H9 (cell line): Measurements from ENCODE around the gene TCEA2. TPM values are rescaled to one million over a fixed set of nuclear protein-coding genes. Genes with fewer than 3 reads are reported as not detected.

ENCODE experiments used
- DNase-seq: peaks from one replicate; pipeline ENCODE4 v3.0.0-alpha.2; 2017
- H2AFZ ChIP-seq: one replicate; pipeline ENCODE4 v1.6.1; 2013; ENCODE audit warnings: mild to moderate bottlenecking, low read length, control low read depth, moderate library complexity
- H2AK5ac ChIP-seq: 2 replicates; pipeline ENCODE4 v1.6.1; 2013; ENCODE audit warnings: low read length, control low read depth, mixed read lengths; ENCODE audit not compliant: insufficient read length
- H2BK120ac ChIP-seq: one replicate; pipeline ENCODE4 v1.6.1; 2013; ENCODE audit warnings: low read depth, mild to moderate bottlenecking, low read length, control low read depth, inconsistent platforms; ENCODE audit not compliant: poor library complexity, severe bottlenecking
- H2BK12ac ChIP-seq: 2 replicates; pipeline ENCODE4 v1.6.1; 2013; ENCODE audit warnings: low read length, control low read depth, mixed read lengths, low read depth; ENCODE audit not compliant: insufficient read length
- H2BK15ac ChIP-seq: 2 replicates; pipeline ENCODE4 v1.6.1; 2013; ENCODE audit warnings: low read depth, low read length, control low read depth
- H2BK20ac ChIP-seq: one replicate; pipeline ENCODE4 v1.6.1; 2013; ENCODE audit warnings: low read depth, mild to moderate bottlenecking, low read length, control low read depth, inconsistent platforms; ENCODE audit not compliant: poor library complexity, severe bottlenecking
- H2BK5ac ChIP-seq: 2 replicates; pipeline ENCODE4 v1.6.1; 2013; ENCODE audit warnings: low read length, control low read depth, mixed read lengths; ENCODE audit not compliant: insufficient read length
- H3K14ac ChIP-seq: 2 replicates; pipeline ENCODE4 v1.6.1; 2013; ENCODE audit warnings: low read length, control low read depth; ENCODE audit not compliant: insufficient read depth
- H3K18ac ChIP-seq: 2 replicates; pipeline ENCODE4 v1.6.1; 2013; ENCODE audit warnings: low read depth, mild to moderate bottlenecking, mixed read lengths, low read length, control low read depth; ENCODE audit not compliant: insufficient read length
- H3K23ac ChIP-seq: 2 replicates; pipeline ENCODE4 v1.6.1; 2013; ENCODE audit warnings: low read length, control low read depth, mixed read lengths, low read depth; ENCODE audit not compliant: insufficient read length
- H3K23me2 ChIP-seq: 2 replicates; pipeline ENCODE4 v1.6.1; 2013; ENCODE audit warnings: low read depth, mild to moderate bottlenecking, mixed read lengths, low read length, control low read depth; ENCODE audit not compliant: insufficient read length, poor library complexity, severe bottlenecking
- H3K27ac ChIP-seq: 2 replicates; pipeline ENCODE4 v1.5.1; 2013; ENCODE audit warnings: low read length, control low read depth, mixed read lengths, low read depth; ENCODE audit not compliant: insufficient read length
- H3K27me3 ChIP-seq: 2 replicates; pipeline ENCODE4 v1.6.1; 2013; ENCODE audit warnings: low read length, control low read depth, inconsistent platforms; ENCODE audit not compliant: insufficient read depth
- H3K4ac ChIP-seq: 2 replicates; pipeline ENCODE4 v1.6.1; 2013; ENCODE audit warnings: low read depth, mild to moderate bottlenecking, control low read depth, inconsistent platforms, low read length, moderate library complexity
- H3K4me1 ChIP-seq: 2 replicates; pipeline ENCODE4 v1.6.1; 2013; ENCODE audit warnings: low read length, control low read depth, inconsistent platforms; ENCODE audit not compliant: insufficient read depth
- H3K4me2 ChIP-seq: 2 replicates; pipeline ENCODE4 v1.6.1; 2013; ENCODE audit warnings: low read length, control low read depth, mixed read lengths; ENCODE audit not compliant: insufficient read length, insufficient read depth
- H3K56ac ChIP-seq: 2 replicates; pipeline ENCODE4 v1.6.1; 2013; ENCODE audit warnings: low read depth, mild to moderate bottlenecking, mixed read lengths, low read length, control low read depth; ENCODE audit not compliant: insufficient read length
- H3K79me1 ChIP-seq: 2 replicates; pipeline ENCODE4 v1.6.1; 2013; ENCODE audit warnings: low read depth, mild to moderate bottlenecking, moderate library complexity, low read length, control low read depth, inconsistent platforms; ENCODE audit not compliant: insufficient read depth, poor library complexity, severe bottlenecking
- H3K79me2 ChIP-seq: 2 replicates; pipeline ENCODE4 v1.6.1; 2013; ENCODE audit warnings: low read length, control low read depth, inconsistent platforms; ENCODE audit not compliant: insufficient read depth
- H3K9ac ChIP-seq: 2 replicates; pipeline ENCODE4 v1.6.1; 2013; ENCODE audit warnings: low read length, control low read depth, mixed read lengths; ENCODE audit not compliant: insufficient read length; ENCODE audit errors: extremely low read depth
- H3K9me3 ChIP-seq: one replicate; pipeline ENCODE4 v1.6.1; 2013; ENCODE audit warnings: low read depth, low read length, inconsistent platforms; ENCODE audit not compliant: control insufficient read depth
- H3T11ph ChIP-seq: one replicate; pipeline ENCODE4 v1.6.1; 2013; ENCODE audit warnings: mild to moderate bottlenecking, low read length, control low read depth, inconsistent platforms
- H4K20me1 ChIP-seq: one replicate; pipeline ENCODE4 v1.6.1; 2013; ENCODE audit not compliant: control insufficient read depth, insufficient read length, insufficient read depth
- H4K5ac ChIP-seq: 2 replicates; pipeline ENCODE4 v1.6.1; 2013; ENCODE audit warnings: low read depth, mild to moderate bottlenecking, mixed read lengths, low read length, control low read depth; ENCODE audit not compliant: insufficient read length
- H4K8ac ChIP-seq: replicated peaks from 2 replicates; pipeline ENCODE4 v1.6.1; 2013; ENCODE audit warnings: low read length, control low read depth, mixed read lengths, low read depth; ENCODE audit not compliant: insufficient read length
- H4K91ac ChIP-seq: 2 replicates; pipeline ENCODE4 v1.6.1; 2013; ENCODE audit warnings: low read depth, mild to moderate bottlenecking, moderate library complexity, mixed read lengths, low read length, control low read depth; ENCODE audit not compliant: insufficient read length
- H3K27ac Mint-ChIP-seq, 3 experiments: 2 replicates in 2 of 3; 3 replicates in 1 of 3; pipeline ENCODE4 v1.8.0; 2020 to 2021; ENCODE audit warnings: mixed read lengths in 3 of 3, mild to moderate bottlenecking in 1 of 3, moderate library complexity in 1 of 3
- H3K27me3 Mint-ChIP-seq: 2 replicates; pipeline ENCODE4 v1.8.0; 2021; ENCODE audit warnings: low read depth, mild to moderate bottlenecking, moderate library complexity, mixed read lengths
- H3K36me3 Mint-ChIP-seq, 3 experiments: 2 replicates in 2 of 3; 3 replicates in 1 of 3; pipeline ENCODE4 v1.8.0; 2020 to 2021; ENCODE audit warnings: low read depth in 3 of 3, mixed read lengths in 3 of 3; ENCODE audit not compliant: insufficient read depth in 1 of 3
- H3K4me1 Mint-ChIP-seq, 2 experiments: 2 replicates each; pipeline ENCODE4 v1.8.0; 2020; ENCODE audit warnings: mixed read lengths in 2 of 2
- H3K4me3 Mint-ChIP-seq, 2 experiments: 2 replicates in 1 of 2; 3 replicates in 1 of 2; pipeline ENCODE4 v1.8.0; 2020 to 2021; ENCODE audit warnings: mild to moderate bottlenecking in 2 of 2, mixed read lengths in 2 of 2, moderate library complexity in 1 of 2
- H3K9me3 Mint-ChIP-seq, 2 experiments: 2 replicates in 1 of 2; 3 replicates in 1 of 2; pipeline ENCODE4 v1.8.0; 2020; ENCODE audit warnings: mild to moderate bottlenecking in 2 of 2, mixed read lengths in 2 of 2, moderate library complexity in 1 of 2
- CTCF ChIP-seq: fragments of 200-600 bp; sonication (generic); conservative IDR thresholded peaks from 3 replicates; pipeline ENCODE4 v1.8.0; 2021; ENCODE audit warnings: antibody characterized with exemption, mild to moderate bottlenecking
- WGBS: extraction: QIAGEN DNeasy Blood & Tissue Kit; methylation state at CpG from one replicate; pipeline ENCODE4 v1.1.7; 2013; ENCODE audit warnings: missing lambda C conversion rate, low lambda C conversion rate, mixed read lengths; ENCODE audit not compliant: insufficient read length; ENCODE audit errors: extremely low coverage; 5-methylcytosine and 5-hydroxymethylcytosine counted together
- total RNA-seq: library from RNA; stranded (reverse); gene quantifications from 2 replicates; pipeline ENCODE4 v1.2.1, GENCODE V29; 2021

Gene TCEA2
- total RNA-seq, 1 experiment from 2014 or later, result 51.7 TPM

DNA sequence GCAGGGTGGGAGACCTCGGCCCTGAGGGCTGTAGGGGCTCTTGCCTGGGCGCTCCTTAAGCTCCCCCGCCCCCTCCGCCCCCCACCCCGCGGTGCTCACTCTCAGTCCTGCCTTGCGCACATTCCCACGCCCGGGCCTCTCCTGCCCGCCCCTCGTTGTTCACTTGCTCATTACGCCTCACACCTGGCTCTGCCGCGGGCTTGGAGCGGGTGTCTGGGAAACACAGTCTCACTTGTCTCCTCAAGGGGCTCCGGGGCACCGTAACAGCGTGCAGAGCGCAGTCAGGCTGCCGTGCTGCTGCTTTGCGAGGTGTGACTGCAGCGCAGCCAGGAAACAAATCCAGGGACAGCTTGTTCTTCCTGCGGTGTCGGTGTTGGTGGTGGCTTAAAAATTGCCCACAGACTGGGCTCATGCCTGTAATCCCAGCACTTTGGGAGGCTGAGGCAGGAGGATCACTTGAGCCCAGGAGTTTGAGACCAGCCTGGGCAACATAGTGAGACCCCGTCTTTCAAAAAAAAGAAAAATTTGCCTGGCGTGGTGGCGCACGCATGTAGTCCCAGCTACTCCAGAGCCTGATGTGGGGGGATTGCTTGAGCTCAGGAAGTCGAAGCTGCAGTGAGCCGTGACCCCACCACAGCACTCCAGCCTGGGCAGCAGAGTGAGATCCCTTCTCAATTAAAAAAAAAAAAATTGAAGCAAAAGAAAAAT is 39.8 kb downstream of the TCEA2 start:
- Histone ChIP-seq H3K18ac (no peak overlapping the region), H4K5ac (no peak overlapping the region), H2BK5ac (no peak overlapping the region), H2BK12ac (no peak overlapping the region), H3K23me2 (no peaks in the 10 kb centered on the region), H2BK20ac (no peak overlapping the region), H3T11ph (no peak overlapping the region), H3K23ac (no peak overlapping the region), H3K4me2 (peak overlapping the region; percentile 50), H3K4ac (no peak overlapping the region), H3K14ac (no peak overlapping the region; the same call in 1 of the 2 replicates), H2BK15ac (no peak overlapping the region), H3K79me2 (no peaks in the 10 kb centered on the region), H3K27me3 (peaks cover 3% of the 10 kb centered on the region; the same call in 1 of the 2 replicates), H2BK120ac (no peak overlapping the region), H3K9me3 (no peaks in the 10 kb centered on the region), H4K20me1 (no peaks in the 10 kb centered on the region), H3K27ac (no peak overlapping the region), H4K91ac (no peak overlapping the region), H2AFZ (no peak overlapping the region), H3K56ac (no peak overlapping the region), H3K4me1 (no peaks in the 10 kb centered on the region), H4K8ac (no peak overlapping the region), H3K79me1 (no peaks in the 10 kb centered on the region), H2AK5ac (no peak overlapping the region), H3K9ac (no peak overlapping the region)
- H3K4me3 Mint-ChIP-seq, result peak overlapping the region; percentile 62 to 83
- peaks cover 9 to 14% of the 10 kb centered on the region in 2 experiments; a peak in 3 of 4 replicates for H3K4me1 Mint-ChIP-seq
- H3K36me3 Mint-ChIP-seq, result no peaks in the 10 kb centered on the region
- DNase-seq, result peak; percentile 74
- no peak overlapping the region for H3K27ac Mint-ChIP-seq
- TF ChIP-seq CTCF, result no peak
- WGBS, result no CpG with 5 or more reads among the region's 30 CpGs
- H3K9me3 Mint-ChIP-seq, result no peaks in the 10 kb centered on the region
- H3K27me3 Mint-ChIP-seq, result peaks cover 43% of the 10 kb centered on the region
